ENCODE measurements around the gene MAGEF1. TPM values are rescaled to one million over a fixed set of nuclear protein-coding genes. Genes with fewer than 3 reads are reported as not detected.
A peak's percentile ranks its signal among the peaks of the same experiment; 100 is the strongest.

MAGEF1 gene
- total RNA-seq, 4 donors from 2014 or later: 4.2 to 22.5 (median 16.0) TPM

DNA sequence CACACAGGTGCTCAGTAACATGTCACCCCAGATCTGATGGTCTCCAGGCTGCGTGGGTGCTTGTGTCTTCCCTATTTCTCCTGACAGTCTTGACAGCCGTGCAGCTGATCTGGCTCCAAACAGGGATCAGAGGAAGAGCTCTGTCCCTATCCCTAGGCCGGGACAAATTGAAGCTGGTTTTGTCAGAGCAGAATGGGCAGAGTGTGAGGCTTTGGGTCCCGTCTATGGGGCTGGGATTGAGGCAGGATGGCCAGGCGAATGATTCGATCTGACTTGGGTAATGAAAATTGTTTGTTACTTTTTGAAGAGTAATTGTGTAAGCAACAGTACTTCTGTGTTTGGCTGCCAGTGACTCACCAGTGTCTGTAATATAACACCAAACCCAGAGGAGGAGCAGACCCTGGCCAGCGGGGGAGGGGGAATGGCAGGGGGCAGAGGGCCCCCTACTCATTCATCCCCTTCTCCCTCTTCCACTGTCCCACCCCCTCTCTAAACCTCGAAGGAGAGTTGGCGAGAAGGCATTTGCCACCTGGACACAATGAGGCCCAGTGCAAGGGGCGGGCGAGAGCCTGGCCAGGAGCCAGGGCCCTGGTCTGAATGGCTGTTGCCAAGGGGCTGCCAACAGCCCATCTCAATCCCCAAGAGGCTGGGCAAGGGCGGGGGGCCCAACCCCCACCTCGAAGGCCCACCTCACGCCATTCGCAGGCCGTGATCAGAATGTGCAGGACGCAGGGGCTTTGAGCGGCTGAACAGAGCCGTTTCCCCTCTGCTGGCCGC, 4.9 kb upstream of the MAGEF1 start:
- WGBS, 2 donors (ENCODE audit: low coverage in 1 of 2): 67 to 70% methylated on average over 3 to 20 of the region's 20 CpGs
- Histone ChIP-seq H3K27ac (peak overlapping the region; percentile 13 to 73 (median 65)), H3K36me3 (no peaks in the 10 kb centered on the region), H3K4me1 (peaks cover 0 to 13% (median 5%) of the 10 kb centered on the region in 4 donors), H3K4me3 (no peak overlapping the region), H3K27me3 (no peaks in the 10 kb centered on the region), H3K9me3 (no peaks in the 10 kb centered on the region)
- DNase-seq: no peak
- intact Hi-C loops (cut with DNase I; ENCODE audit: low total_unique reads) (no loop called here), in situ Hi-C loops (cut with MboI; ENCODE audit: low pct_ligation_motif_present in 1 of 4, low pct_unique_long_range_greater_than_20kb in 1 of 4, low sequenced_read_pairs in 3 of 4) (no loop called here)
- no peak for TF ChIP-seq EP300 (IDR thresholded peaks at IDR 0.05; ENCODE audit: low read depth)
- TF ChIP-seq, protein P1, sequence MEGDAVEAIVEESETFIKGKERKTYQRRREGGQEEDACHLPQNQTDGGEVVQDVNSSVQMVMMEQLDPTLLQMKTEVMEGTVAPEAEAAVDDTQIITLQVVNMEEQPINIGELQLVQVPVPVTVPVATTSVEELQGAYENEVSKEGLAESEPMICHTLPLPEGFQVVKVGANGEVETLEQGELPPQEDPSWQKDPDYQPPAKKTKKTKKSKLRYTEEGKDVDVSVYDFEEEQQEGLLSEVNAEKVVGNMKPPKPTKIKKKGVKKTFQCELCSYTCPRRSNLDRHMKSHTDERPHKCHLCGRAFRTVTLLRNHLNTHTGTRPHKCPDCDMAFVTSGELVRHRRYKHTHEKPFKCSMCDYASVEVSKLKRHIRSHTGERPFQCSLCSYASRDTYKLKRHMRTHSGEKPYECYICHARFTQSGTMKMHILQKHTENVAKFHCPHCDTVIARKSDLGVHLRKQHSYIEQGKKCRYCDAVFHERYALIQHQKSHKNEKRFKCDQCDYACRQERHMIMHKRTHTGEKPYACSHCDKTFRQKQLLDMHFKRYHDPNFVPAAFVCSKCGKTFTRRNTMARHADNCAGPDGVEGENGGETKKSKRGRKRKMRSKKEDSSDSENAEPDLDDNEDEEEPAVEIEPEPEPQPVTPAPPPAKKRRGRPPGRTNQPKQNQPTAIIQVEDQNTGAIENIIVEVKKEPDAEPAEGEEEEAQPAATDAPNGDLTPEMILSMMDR (IDR thresholded peaks at IDR 0.05): no peak
- no peak for TF ChIP-seq POLR2A (IDR thresholded peaks at IDR 0.05)
- TF ChIP-seq POLR2AphosphoS5 (IDR thresholded peaks at IDR 0.05): no peak

DNA sequence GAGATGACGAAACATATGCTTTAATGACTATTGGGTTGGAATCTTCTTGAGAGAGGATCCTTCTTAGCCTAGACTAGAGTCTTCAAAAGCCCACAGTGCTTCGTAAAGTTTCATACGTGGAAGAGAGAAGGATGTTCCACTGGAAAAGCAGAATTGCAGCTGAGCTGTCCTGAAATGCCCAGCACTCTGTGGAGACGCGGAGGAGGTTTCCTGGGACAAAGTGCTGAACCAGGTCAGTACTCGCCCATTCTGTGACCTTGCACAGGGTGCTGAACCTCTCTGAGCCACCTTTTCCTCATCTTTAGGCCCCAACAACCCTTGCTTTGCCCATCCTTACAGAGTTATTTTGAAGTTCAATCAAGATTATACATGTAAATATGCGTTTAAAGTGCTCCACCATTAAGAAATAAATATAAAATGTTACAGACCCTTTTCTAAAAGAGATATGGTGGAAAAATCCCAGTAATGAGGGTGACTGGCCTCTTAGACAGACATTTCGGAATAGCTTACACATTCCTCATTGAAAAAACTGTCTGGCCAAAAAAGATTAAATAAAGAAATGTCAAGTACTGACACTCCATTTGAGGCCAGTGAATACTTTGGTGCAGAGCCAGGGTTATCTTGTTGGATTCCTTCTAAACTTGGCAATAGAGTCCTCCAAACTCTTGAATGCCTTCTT, 4.2 kb upstream of the MAGEF1 start:
- in situ Hi-C loops (cut with MboI; ENCODE audit: low pct_ligation_motif_present in 1 of 4, low pct_unique_long_range_greater_than_20kb in 1 of 4, low sequenced_read_pairs in 3 of 4) (no loop called here), intact Hi-C loops (cut with DNase I; ENCODE audit: low total_unique reads) (no loop called here)
- H3K9me3 ChIP-seq: no peaks in the 10 kb centered on the region
- WGBS, 2 donors (ENCODE audit: low coverage in 1 of 2): 76 to 84% methylated on average over 7 to 8 of the region's 8 CpGs
- no peaks in the 10 kb centered on the region for H3K36me3 ChIP-seq
- no peak for DNase-seq
- H3K27ac ChIP-seq: peak overlapping the region; percentile 44 to 73 (median 65)
- TF ChIP-seq, protein P1 (IDR thresholded peaks at IDR 0.05): no peak
- no peak for TF ChIP-seq POLR2AphosphoS5 (IDR thresholded peaks at IDR 0.05)
- TF ChIP-seq EP300 (IDR thresholded peaks at IDR 0.05; ENCODE audit: low read depth): no peak
- no peak for TF ChIP-seq POLR2A (IDR thresholded peaks at IDR 0.05)
- no peaks in the 10 kb centered on the region for H3K27me3 ChIP-seq
- H3K4me1 ChIP-seq: peaks cover 0 to 13% (median 5%) of the 10 kb centered on the region in 4 donors
- no peak overlapping the region for H3K4me3 ChIP-seq

GRCh38 chr3:184713521-184713920, 1.7 kb upstream of the MAGEF1 start:
- DNase-seq: no peak
- Histone ChIP-seq H3K9me3 (no peaks in the 10 kb centered on the region), H3K36me3 (no peaks in the 10 kb centered on the region), H3K27ac (no peak overlapping the region), H3K4me3 (no peak overlapping the region), H3K27me3 (no peaks in the 10 kb centered on the region), H3K4me1 (peaks cover 10 to 30% (median 17%) of the 10 kb centered on the region in 4 donors)
- 84 to 92% methylated on average over 2 of the region's 2 CpGs for WGBS, 2 donors (ENCODE audit: low coverage in 1 of 2)
- in situ Hi-C loops (cut with MboI; ENCODE audit: low pct_ligation_motif_present in 1 of 4, low pct_unique_long_range_greater_than_20kb in 1 of 4, low sequenced_read_pairs in 3 of 4) (no loop called here), intact Hi-C loops (cut with DNase I; ENCODE audit: low total_unique reads) (no loop called here)
- TF ChIP-seq, protein P1 (IDR thresholded peaks at IDR 0.05): no peak
- TF ChIP-seq POLR2A (IDR thresholded peaks at IDR 0.05): no peak
- TF ChIP-seq POLR2AphosphoS5 (IDR thresholded peaks at IDR 0.05): no peak
- no peak for TF ChIP-seq EP300 (IDR thresholded peaks at IDR 0.05; ENCODE audit: low read depth)

GRCh38 chr3:184713040-184713355, 1.1 kb upstream of the MAGEF1 start:
- Histone ChIP-seq H3K27me3 (no peaks in the 10 kb centered on the region), H3K4me3 (no peak overlapping the region), H3K9me3 (no peaks in the 10 kb centered on the region), H3K4me1 (peaks cover 10 to 30% (median 17%) of the 10 kb centered on the region in 4 donors), H3K36me3 (no peaks in the 10 kb centered on the region), H3K27ac (no peak overlapping the region)
- no peak for DNase-seq
- in situ Hi-C loops (cut with MboI; ENCODE audit: low pct_ligation_motif_present in 1 of 4, low pct_unique_long_range_greater_than_20kb in 1 of 4, low sequenced_read_pairs in 3 of 4) (no loop called here), intact Hi-C loops (cut with DNase I; ENCODE audit: low total_unique reads) (no loop called here)
- 68 to 77% methylated on average over 2 of the region's 2 CpGs for WGBS, 2 donors (ENCODE audit: low coverage in 1 of 2)
- TF ChIP-seq EP300 (IDR thresholded peaks at IDR 0.05; ENCODE audit: low read depth) (no peak), POLR2A (IDR thresholded peaks at IDR 0.05) (no peak), POLR2AphosphoS5 (IDR thresholded peaks at IDR 0.05) (no peak)
- TF ChIP-seq, protein P1 (IDR thresholded peaks at IDR 0.05): no peak

Data from transverse colon (tissue), 4 donors.